ENCODE data around the gene BID.

Gene BID

DNA sequence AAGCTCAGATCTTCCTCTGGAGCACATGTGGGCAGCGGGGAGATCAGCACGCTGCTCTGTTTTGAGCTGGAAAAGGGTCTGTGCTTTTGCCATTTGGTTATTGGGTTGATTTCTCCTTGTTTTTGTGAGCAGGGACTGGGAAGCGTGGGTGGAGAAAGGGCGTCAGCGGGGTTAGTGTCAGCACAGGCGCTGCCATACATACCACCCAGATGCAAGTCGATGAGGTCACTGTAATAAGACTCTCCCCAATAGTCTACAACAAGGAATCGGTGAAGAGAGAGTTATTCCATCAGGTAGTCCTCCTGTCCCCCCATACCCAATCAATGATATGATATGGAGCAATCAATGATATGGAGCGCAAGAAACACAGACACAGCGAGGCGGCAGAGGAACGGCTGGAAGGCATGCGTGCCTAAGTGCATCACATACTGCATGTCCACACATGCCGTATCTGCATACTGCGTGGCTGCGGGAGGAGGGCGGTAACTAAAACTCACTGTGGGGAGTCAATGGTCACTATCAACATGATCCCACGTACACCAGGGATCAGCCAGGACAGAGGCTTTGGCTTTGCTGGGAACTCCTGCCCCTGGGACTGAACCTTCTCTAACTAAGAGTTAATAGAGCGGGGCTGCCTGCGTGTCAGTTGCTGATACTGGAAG is 29.5 kb upstream of the BID start:
- no peak for DNase-seq (ENCODE audit: low read depth)

DNA sequence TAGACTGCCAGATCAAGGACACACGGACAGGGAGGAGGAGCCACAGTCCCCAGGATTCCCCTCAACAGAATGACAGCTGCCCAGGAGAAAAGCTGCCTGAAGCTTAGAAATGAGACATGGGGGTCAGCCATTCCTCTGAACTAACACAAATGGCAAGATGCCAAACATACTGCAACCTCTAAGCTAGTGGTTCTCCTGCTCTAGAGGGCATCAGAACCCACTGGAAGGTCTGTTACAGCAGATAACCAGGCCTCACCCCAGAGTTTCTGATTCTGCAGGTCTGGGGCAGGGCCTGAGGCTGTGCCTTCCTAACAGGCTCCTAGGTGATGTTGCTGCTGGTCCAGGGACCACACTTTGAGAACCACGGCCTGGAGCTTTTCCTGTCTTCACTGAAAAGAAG is 28.6 kb upstream of the BID start:
- DNase-seq (ENCODE audit: low read depth) = no peak

DNA sequence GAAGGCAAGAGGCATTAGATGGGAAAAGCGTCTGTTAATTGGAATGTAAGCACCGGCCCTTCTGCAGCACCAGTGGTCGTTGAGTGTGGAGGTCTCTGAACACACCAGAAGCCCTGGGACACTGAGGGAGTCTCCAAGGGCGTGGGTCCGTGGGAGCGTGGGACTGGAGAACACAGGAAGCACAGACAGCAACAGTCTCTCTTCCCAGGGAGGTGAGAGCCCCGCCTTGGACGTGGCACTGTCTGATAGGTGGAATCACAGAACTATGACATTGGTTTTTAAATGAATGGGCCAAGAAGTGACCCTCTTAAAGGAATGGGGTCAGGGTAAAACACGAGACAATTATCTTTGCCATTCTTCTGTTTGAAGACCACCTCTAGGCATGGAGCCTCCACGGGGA is 28.1 kb upstream of the BID start:
- DNase-seq (ENCODE audit: low read depth) = no peak

DNA sequence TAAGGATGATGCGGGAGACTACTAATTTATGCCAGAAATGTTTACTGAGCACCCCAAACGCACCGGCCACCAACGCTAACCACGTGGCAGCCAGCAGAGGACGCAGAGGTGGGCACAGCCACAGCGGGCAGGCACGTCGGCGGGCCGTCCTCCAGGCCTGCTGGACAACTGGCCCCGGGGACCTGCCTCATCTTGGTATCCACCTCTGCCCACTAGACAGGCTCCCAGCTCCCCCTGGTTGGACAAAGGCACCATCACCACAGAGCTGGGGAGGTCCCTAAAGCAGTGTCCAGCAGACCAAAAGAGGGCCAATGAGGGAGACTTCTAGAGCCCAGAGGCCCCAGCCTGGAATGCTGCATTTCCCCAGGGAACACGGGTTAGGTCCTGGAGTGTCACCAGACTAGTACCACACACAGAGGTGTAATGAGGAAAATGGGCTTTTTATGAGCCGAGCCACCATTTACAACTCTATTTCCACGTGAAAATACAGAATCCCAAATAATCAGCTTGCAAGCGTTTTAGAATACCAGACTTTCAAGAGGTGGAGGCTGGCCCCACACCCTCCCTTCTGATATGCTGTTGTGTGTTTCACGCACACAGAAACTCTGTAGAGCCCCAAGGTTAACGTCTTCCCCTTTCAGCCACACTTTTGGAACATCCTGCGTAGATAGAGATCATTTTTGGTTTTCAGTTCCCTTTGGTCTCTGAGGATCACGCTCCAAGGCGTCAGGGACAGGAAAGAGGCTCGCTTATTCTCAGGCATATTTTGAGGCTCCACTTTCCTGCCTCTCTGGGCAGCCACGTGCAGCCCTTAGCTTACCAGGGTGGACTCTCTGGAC is 23.7 kb upstream of the BID start:
- DNase-seq (ENCODE audit: low read depth) = no peak

DNA sequence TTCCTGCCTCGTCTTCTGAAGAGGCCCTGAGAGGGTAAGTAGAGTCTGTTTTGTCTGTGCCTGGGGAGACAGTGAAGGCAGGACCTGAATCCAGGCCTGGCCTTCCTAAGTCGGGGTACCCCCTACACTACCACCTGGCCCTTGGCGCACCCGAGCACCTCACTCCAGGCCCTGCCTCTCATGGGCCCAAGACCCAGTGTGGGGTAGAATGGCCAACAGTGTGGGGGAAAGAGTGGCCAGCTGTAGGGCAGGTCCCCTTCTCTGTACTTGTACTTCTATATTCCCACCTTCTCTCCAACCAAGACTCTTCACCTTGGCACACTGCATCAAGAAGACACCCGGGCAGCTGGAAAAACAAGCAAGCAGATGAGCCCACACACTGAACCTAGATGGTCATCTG is 22.4 kb upstream of the BID start:
- no peak for DNase-seq (ENCODE audit: low read depth)

DNA sequence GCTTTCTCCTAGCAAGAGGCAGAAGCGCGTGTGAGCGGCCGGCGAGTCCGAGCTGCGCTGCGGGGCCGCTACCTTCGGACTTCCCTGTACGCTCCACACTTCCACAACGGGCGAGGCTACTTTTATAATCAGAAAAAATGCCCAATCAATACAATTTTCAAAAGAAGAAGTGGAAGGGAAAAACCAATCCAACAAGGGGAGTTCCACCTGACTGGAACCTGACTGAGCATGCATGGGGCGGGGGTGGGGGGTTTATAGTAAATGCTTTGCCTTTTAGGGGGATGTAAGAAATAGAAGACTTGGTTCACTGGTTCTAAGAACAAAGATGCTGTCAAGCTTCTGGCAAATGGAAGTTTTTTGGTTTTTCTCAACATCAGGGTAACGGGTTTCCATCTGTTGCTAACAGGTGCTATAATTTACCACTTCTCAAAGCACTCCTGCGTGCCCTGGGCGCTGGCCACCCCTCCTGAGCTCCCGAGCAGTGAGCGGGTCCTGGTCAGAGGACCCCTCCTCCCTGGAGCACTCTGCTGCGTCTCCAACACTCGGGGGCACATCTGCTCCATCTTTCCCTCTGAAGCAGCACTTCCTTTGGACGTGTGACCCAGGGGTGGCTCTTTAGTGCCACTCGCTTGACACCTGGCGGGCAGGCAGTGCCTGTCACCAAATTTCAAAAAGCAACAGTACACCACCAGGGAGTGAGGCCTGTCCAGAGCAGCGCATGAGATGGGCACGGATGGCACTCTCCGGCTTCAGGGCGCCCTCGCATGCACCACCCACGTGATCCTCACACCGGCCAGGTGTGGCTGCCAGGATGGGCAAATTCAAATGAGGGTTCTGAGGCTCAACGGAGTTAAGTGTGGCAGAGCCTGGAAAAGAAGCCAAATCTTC is 21.6 kb upstream of the BID start:
- no peak for DNase-seq (ENCODE audit: low read depth)

DNA sequence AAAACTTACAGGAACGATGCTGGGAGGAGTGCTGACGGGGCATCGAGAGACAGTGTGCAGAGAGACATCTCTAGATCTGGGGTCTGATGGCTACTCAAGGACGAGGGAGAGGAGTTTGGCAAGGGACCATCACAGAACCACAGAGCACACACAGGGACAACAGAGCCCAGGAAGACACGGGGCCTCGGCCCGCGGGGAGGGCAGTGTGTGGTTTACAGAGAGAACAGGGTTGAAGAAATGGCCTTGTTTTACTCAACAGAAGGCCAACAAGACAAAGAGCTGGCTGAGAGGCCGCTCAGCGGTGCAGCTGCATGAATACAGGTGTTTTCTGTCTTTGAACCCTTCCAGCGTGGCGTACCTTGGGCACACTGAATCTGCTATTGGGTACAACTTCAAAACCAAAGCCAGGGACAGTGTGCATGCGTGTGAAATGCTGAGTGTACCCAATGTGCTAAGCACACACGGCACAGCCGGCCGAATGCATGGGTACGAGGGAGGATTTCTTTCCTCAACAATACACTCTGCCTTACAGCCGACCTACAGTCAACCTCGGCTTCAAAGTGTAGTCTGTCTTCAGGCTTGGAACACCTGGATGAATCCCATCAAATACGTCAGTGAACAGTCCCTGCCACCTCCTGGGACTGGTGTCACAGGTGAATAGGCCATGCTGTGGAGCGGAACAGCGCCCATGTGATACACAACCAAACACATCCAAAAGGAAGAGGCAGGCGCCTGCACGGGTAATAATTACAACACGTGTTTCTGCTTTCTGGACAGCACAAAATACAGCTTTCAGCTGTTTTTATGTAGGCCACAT is 20.7 kb upstream of the BID start:
- no peak for DNase-seq (ENCODE audit: low read depth)

GRCh38 chr22:17792854-17793434 is 18.7 kb upstream of the BID start:
- no peak for DNase-seq (ENCODE audit: low read depth)

DNA sequence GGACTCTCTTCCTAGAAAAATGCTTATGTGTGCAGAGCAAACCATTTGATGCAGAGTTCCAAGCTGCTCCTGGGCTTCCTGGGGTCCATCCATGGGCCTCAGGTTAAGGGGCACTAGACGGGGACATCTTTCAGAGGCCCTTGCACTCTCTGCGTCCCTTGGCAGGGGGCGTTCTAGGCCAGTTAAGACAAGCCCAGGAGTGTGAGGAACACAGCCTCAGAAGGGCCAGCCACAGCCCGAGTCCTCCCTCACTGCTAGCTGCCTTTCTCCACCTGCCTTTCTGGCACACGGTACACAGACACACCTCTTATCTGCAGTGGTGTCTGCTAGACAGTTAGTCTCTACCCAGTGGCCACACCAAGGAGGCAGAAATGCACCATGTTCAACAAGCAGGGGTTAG is 18.0 kb upstream of the BID start:
- DNase-seq (ENCODE audit: low read depth) = no peak

- no peak for DNase-seq (ENCODE audit: low read depth)
Observed at GRCh38 chr22:17791196-17791595, 16.9 kb upstream of the BID start.

DNA sequence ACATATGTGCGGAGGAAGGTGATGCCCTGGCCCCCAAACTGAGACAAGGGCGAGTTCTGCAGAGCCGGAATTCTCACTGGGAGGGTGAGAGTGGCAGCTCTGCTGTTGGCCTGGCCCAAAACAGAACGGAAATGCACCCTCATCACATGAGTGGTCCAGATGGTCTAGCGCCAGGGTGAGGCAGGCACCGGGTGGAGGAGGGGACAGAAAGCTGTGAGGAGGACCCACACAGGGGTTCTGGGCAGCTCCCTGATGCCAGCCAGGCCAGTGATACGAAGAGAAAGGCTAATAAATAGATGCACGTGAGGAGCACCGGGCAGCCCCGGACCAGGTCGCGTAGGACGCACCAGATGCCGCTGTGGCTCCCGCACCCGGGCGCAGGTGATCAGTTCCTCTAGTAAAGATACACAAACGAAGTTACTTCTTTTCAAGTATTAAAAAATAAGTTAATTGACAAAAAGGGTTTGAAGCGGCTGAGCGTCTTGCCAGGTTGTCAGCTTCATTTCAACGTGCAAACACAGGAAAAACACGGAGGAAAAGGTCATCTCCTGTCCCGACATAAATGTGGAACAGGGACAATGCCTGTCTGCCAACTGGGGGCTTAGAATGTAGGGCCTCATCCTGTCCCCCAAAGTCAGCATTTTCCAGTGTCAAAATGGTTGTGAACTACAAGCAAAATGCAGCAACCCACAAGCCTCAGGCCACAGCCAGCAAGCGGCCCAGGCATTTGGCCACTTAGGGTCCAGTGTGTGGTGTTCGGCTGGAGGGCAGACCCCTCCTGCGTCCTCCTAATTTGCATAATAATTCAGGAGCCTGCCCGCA is 15.3 kb upstream of the BID start:
- DNase-seq (ENCODE audit: low read depth) = no peak

- no peak for DNase-seq (ENCODE audit: low read depth)
Observed at GRCh38 chr22:17788528-17789378, 14.5 kb upstream of the BID start.

GRCh38 chr22:17787716-17788330 is 13.6 kb upstream of the BID start:
- DNase-seq (ENCODE audit: low read depth) = no peak

DNA sequence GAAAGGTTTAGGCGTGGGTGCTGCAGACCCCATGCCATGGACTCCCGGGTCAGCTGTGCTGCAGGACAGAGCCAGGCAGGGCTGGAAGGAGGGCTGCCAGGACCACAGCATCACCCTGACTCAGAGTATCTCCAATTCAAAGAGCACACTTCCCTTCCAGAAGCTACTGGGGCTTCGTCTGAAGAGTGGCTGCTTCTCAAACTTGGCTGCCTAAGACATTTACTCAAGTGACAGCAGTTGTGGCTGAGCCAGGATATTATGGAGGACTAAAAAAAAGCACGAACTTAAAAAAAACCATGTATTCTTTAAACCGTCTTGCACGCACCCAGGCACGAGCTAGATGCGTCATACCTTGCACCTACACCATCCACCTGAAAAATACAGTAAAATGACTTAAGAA is 13.0 kb upstream of the BID start:
- DNase-seq (ENCODE audit: low read depth) = no peak

DNA sequence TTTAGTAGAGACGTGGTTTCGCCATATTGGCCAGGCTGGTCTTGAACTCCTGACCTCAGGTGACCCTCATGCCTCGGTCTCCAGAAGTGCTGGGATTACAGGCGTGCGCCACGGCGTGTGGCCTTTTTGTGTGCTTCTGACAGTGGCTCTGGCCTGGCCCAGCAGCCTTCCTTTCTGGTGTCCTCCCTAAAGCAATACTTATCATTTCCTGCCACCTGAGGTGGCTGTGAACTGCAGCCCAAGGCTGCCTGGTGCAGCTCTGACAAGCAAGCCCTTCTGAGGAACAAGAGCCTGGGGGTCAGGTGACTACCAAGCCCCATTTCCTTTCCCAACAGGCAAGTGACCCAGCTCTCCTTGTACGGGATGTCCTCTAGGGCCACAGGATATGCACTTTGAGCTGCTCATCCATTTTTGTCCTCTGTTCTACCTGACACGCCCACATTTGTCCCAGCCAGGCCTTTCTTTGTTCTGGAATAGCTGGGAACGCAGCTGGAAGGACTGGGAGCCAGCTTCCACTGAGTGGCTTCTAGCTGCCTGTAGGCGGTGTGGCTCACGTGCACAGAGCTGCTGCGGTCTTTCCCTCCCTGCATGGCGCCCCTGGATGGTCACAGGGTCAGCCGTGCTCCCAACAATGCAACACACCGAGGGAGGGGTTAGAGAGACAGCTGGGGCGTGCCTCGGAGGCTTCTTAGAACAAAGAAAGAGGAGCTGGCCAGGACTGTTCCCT is 12.3 kb upstream of the BID start:
- DNase-seq (ENCODE audit: low read depth) = no peak

- DNase-seq (ENCODE audit: low read depth) = no peak
Observed at GRCh38 chr22:17785185-17786184, 11.2 kb upstream of the BID start.

DNA sequence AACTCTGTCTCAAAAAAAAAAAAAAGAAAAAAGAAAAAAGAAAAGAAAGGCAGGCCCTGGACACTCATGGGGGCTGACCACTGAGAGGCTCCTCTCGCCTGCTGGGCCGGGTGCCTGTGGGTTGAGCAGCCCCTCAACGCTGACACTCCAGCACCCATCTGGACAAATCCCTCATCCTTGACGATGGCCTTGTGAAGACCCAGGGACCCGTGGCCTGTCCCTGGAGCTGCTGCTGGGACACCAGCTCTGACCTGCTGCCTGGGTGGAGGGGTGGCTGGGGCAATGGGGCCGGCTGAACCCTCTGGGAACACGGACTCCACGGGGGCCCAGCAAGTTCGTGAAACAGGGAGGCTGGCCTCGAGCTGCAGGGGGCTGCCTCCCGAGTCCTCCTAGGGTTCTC is 10.5 kb upstream of the BID start:
- no peak for DNase-seq (ENCODE audit: low read depth)
